Astrocyte of the cerebellum (primary cell): ENCODE data around the gene SLX4IP.

Experiments used
- DNase-seq: peaks from one replicate; pipeline ENCODE4 v3.0.0-alpha.2; 2011; ENCODE audit warnings: low read depth
- H3K4me3 ChIP-seq: 2 replicates; pipeline ENCODE4 v1.5.1; 2011; ENCODE audit warnings: mild to moderate bottlenecking, low read depth, low read length, moderate library complexity
- CTCF ChIP-seq: IDR thresholded peaks from 2 replicates; pipeline ENCODE4 v1.5.1; 2012; ENCODE audit warnings: low read length, low read depth, moderate library complexity, mild to moderate bottlenecking; ENCODE audit errors: missing control alignments
- in situ Hi-C: cut with HindIII; loops from 2 replicates; pipeline ENCODE4 v1.10.0; 2017; ENCODE audit warnings: low sequenced_read_pairs

The SLX4IP gene

GRCh38 chr20:10447028-10447427 is 11.9 kb downstream of the SLX4IP start:
- no peak overlapping the region for H3K4me3 ChIP-seq
- in situ Hi-C loops, result no loop called here
- TF ChIP-seq CTCF, result peak; percentile 32
- peak; percentile 72 for DNase-seq

GRCh38 chr20:10448270-10449156 is 13.4 kb downstream of the SLX4IP start:
- TF ChIP-seq CTCF, result peak; percentile 21
- no peak overlapping the region for H3K4me3 ChIP-seq
- DNase-seq, result no peak
- in situ Hi-C loops, result no loop called here

GRCh38 chr20:10449270-10449669 is 14.2 kb downstream of the SLX4IP start:
- in situ Hi-C loops, result no loop called here
- no peak overlapping the region for H3K4me3 ChIP-seq
- no peak for DNase-seq
- TF ChIP-seq CTCF, result no peak

GRCh38 chr20:10453241-10453640 is 18.1 kb downstream of the SLX4IP start:
- no peak for DNase-seq
- no peak overlapping the region for H3K4me3 ChIP-seq
- TF ChIP-seq CTCF, result no peak

GRCh38 chr20:10454151-10454750 is 19.1 kb downstream of the SLX4IP start:
- no peak overlapping the region for H3K4me3 ChIP-seq
- in situ Hi-C loops, result no loop called here
- DNase-seq, result no peak
- no peak for TF ChIP-seq CTCF

More at GRCh38 chr20:10453241-10453640, 18.1 kb downstream of the SLX4IP start:
- in situ Hi-C loops, result no loop called here

- in situ Hi-C loops, result no loop called here
- no peak for TF ChIP-seq CTCF
- no peak overlapping the region for H3K4me3 ChIP-seq
- no peak for DNase-seq
Observed at GRCh38 chr20:10461495-10461894, 26.4 kb downstream of the SLX4IP start.
